ENCODE data around the gene PDE4B. TPM values are rescaled to one million over a fixed set of nuclear protein-coding genes. Genes with fewer than 3 reads are reported as not detected.
A peak's percentile ranks its signal among the peaks of the same experiment; 100 is the strongest.

The PDE4B gene
- polyA plus RNA-seq, 2 of the 4 experiments (the other 2 are of a cell fraction) = 20.2 to 56.8 TPM

DNA sequence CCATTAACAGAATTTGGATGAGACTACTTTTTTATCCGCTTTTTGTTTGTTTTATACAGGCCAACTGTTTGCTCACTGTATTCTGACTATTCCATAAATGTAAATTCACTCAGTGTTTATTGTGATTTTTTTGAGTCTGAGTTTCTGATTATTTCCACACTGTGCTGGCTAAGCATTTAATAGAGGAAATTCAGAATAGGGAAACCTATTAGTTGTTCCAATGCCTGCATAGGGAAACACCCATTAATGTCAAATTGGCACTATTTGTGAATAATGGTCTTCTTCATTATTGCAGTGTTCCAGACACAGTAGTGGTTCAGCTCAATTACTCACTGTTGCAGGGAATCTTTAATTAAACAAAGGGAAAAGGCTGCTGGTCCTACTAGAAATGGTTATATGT is 566.6 kb downstream of the PDE4B start:
- Histone ChIP-seq H3K4me1 (peaks cover 61% of the 10 kb centered on the region), H3K9me3 (no peaks in the 10 kb centered on the region), H3K4me3 (no peak overlapping the region), H3K4me2 (peak overlapping the region; percentile 21), H3K27ac (peak overlapping the region in 1 of 2 experiments; percentile 62; a peak in 2 of 6 replicates)
- TF ChIP-seq, protein P1, sequence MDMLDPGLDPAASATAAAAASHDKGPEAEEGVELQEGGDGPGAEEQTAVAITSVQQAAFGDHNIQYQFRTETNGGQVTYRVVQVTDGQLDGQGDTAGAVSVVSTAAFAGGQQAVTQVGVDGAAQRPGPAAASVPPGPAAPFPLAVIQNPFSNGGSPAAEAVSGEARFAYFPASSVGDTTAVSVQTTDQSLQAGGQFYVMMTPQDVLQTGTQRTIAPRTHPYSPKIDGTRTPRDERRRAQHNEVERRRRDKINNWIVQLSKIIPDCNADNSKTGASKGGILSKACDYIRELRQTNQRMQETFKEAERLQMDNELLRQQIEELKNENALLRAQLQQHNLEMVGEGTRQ (IDR thresholded peaks at IDR 0.05) = no peak
- TF ChIP-seq FOSB (CRISPR knock-in tag; IDR thresholded peaks at IDR 0.05) (no peak), NPAS2 (CRISPR knock-in tag; IDR thresholded peaks at IDR 0.05; ENCODE audit: borderline replicate concordance) (no peak), MAFK (IDR thresholded peaks at IDR 0.05; ENCODE audit: partially characterized antibody) (peak; percentile 24), ZNF302 (CRISPR knock-in tag; IDR thresholded peaks at IDR 0.05) (no peak), MYC (IDR thresholded peaks at IDR 0.05; ENCODE audit: borderline replicate concordance, low read length) (no peak)
- no peak for ATAC-seq
- no peak for FAIRE-seq
- POLR2A ChIA-PET = no interaction called here
- CTCF ChIA-PET = interaction anchor here (0.6 to 2.2 kb wide), 2 partner anchors 87 to 378 kb away, joined by 3 to 9 read pairs; no protein-coding TSS in a partner anchor
- WGBS (ENCODE audit: missing lambda C conversion rate) = 40% methylated on average over 1 of the region's 1 CpG
- no peak for DNase-seq (ENCODE audit: low read depth in 1 of 2, low spot score in 1 of 2)

DNA sequence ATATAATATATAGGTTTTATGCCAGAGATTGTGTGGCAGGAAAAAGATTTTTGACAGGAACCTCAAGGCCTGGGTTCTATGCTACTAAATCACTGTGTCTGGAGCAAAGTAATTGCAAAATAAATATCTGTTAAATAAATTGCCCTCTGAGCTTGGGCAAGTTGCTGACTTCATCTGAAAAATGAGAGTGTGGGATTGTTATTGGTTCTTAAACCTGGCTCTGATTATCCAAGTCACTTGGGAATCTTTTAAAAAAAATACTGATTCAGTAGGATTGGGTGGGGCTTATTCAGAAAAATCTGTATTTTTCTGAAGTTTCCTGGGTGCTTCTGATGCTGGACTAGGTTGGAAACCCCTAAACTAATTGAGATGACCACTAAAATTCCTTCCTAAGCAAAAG is 567.1 kb downstream of the PDE4B start:
- POLR2A ChIA-PET = no interaction called here
- no peak for DNase-seq (ENCODE audit: low read depth in 1 of 2, low spot score in 1 of 2)
- no peak for FAIRE-seq
- Histone ChIP-seq H3K4me3 (no peak overlapping the region), H3K9me3 (no peaks in the 10 kb centered on the region), H3K4me1 (peaks cover 57% of the 10 kb centered on the region), H3K4me2 (peak overlapping the region; percentile 21), H3K27ac (peak overlapping the region in 1 of 2 experiments; percentile 62; a peak in 2 of 6 replicates)
- no peak for ATAC-seq
- TF ChIP-seq, protein P2, sequence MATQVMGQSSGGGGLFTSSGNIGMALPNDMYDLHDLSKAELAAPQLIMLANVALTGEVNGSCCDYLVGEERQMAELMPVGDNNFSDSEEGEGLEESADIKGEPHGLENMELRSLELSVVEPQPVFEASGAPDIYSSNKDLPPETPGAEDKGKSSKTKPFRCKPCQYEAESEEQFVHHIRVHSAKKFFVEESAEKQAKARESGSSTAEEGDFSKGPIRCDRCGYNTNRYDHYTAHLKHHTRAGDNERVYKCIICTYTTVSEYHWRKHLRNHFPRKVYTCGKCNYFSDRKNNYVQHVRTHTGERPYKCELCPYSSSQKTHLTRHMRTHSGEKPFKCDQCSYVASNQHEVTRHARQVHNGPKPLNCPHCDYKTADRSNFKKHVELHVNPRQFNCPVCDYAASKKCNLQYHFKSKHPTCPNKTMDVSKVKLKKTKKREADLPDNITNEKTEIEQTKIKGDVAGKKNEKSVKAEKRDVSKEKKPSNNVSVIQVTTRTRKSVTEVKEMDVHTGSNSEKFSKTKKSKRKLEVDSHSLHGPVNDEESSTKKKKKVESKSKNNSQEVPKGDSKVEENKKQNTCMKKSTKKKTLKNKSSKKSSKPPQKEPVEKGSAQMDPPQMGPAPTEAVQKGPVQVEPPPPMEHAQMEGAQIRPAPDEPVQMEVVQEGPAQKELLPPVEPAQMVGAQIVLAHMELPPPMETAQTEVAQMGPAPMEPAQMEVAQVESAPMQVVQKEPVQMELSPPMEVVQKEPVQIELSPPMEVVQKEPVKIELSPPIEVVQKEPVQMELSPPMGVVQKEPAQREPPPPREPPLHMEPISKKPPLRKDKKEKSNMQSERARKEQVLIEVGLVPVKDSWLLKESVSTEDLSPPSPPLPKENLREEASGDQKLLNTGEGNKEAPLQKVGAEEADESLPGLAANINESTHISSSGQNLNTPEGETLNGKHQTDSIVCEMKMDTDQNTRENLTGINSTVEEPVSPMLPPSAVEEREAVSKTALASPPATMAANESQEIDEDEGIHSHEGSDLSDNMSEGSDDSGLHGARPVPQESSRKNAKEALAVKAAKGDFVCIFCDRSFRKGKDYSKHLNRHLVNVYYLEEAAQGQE (IDR thresholded peaks at IDR 0.05) = no peak
- TF ChIP-seq HOXB13 (CRISPR knock-in tag; IDR thresholded peaks at IDR 0.05; ENCODE audit: low read depth) (no peak), KDM1A (IDR thresholded peaks at IDR 0.05; ENCODE audit: low read depth) (no peak), ZNF302 (CRISPR knock-in tag; IDR thresholded peaks at IDR 0.05) (no peak), CEBPB (IDR thresholded peaks at IDR 0.05) (no peak), MYC (IDR thresholded peaks at IDR 0.05; ENCODE audit: borderline replicate concordance, low read length) (no peak), POLR2A (IDR thresholded peaks at IDR 0.05; ENCODE audit: low read length) (no peak), FOXS1 (CRISPR knock-in tag; IDR thresholded peaks at IDR 0.05) (no peak), MAZ (IDR thresholded peaks at IDR 0.05; ENCODE audit: borderline replicate concordance, low read depth, low read length) (no peak), TP53 (CRISPR knock-in tag; IDR thresholded peaks at IDR 0.05) (no peak), SMC3 (IDR thresholded peaks at IDR 0.05) (no peak), NR3C1 (IDR thresholded peaks at IDR 0.05) (no peak), EHF (CRISPR knock-in tag; IDR thresholded peaks at IDR 0.05) (no peak), FOSB (CRISPR knock-in tag; IDR thresholded peaks at IDR 0.05) (no peak), GATA3 (IDR thresholded peaks at IDR 0.05; ENCODE audit: borderline replicate concordance) (no peak), HEYL (CRISPR knock-in tag; IDR thresholded peaks at IDR 0.05) (no peak)
- TF ChIP-seq, protein P3, sequence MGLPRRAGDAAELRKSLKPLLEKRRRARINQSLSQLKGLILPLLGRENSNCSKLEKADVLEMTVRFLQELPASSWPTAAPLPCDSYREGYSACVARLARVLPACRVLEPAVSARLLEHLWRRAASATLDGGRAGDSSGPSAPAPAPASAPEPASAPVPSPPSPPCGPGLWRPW (IDR thresholded peaks at IDR 0.05) = no peak
- TF ChIP-seq, protein P1 (IDR thresholded peaks at IDR 0.05) = no peak
- TF ChIP-seq, protein P4, sequence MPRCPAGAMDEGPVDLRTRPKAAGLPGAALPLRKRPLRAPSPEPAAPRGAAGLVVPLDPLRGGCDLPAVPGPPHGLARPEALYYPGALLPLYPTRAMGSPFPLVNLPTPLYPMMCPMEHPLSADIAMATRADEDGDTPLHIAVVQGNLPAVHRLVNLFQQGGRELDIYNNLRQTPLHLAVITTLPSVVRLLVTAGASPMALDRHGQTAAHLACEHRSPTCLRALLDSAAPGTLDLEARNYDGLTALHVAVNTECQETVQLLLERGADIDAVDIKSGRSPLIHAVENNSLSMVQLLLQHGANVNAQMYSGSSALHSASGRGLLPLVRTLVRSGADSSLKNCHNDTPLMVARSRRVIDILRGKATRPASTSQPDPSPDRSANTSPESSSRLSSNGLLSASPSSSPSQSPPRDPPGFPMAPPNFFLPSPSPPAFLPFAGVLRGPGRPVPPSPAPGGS (IDR thresholded peaks at IDR 0.05) = no peak
- TF ChIP-seq, protein P5, sequence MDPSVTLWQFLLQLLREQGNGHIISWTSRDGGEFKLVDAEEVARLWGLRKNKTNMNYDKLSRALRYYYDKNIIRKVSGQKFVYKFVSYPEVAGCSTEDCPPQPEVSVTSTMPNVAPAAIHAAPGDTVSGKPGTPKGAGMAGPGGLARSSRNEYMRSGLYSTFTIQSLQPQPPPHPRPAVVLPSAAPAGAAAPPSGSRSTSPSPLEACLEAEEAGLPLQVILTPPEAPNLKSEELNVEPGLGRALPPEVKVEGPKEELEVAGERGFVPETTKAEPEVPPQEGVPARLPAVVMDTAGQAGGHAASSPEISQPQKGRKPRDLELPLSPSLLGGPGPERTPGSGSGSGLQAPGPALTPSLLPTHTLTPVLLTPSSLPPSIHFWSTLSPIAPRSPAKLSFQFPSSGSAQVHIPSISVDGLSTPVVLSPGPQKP (IDR thresholded peaks at IDR 0.05; ENCODE audit: low read depth, low read length) = no peak
- CTCF ChIA-PET = interaction anchor here (1.2 to 2.2 kb wide), 2 partner anchors 76 to 87 kb away, joined by 3 to 9 read pairs; no protein-coding TSS in a partner anchor

All from A549 (cell line).